Neural cell (in vitro differentiated cells): ENCODE data around the gene RGL3. TPM values are rescaled to one million over a fixed set of nuclear protein-coding genes. Genes with fewer than 3 reads are reported as not detected.

ENCODE experiments used
- H2AFZ ChIP-seq: fragments of 200-600, 300-800 bp; sonication (generic), shearing (Covaris generic); 2 replicates; pipeline ENCODE4 v1.6.0; 2014; ENCODE audit warnings: low read depth, mild to moderate bottlenecking, antibody characterized with exemption, low read length, moderate library complexity
- H3F3A ChIP-seq: fragments of 200-600 bp; shearing (Covaris generic); 2 replicates; pipeline ENCODE4 v1.6.1; 2016; ENCODE audit warnings: mild to moderate bottlenecking, moderate library complexity, mixed read lengths, antibody characterized with exemption, low read length; ENCODE audit not compliant: insufficient read depth, poor library complexity, severe bottlenecking
- H3K27ac ChIP-seq: fragments of 200-600, 300-800 bp; sonication (generic), shearing (Covaris generic); 2 replicates; pipeline ENCODE4 v1.5.1; 2014; ENCODE audit warnings: mild to moderate bottlenecking, low read length, moderate library complexity
- H3K27me3 ChIP-seq: fragments of 300-800, 200-600 bp; sonication (generic), shearing (Covaris generic); 2 replicates; pipeline ENCODE4 v1.6.0; 2014; ENCODE audit warnings: mild to moderate bottlenecking, low read depth, low read length, moderate library complexity; ENCODE audit not compliant: insufficient read depth
- H3K36me3 ChIP-seq: fragments of 300-800, 200-600 bp; sonication (generic), shearing (Covaris generic); 2 replicates; pipeline ENCODE4 v1.5.1; 2014; ENCODE audit warnings: mild to moderate bottlenecking, antibody characterized with exemption, low read length, moderate library complexity; ENCODE audit not compliant: insufficient read depth
- H3K4me2 ChIP-seq: fragments of 300-800, 200-600 bp; sonication (generic), shearing (Covaris generic); 2 replicates; pipeline ENCODE4 v1.6.0; 2014; ENCODE audit warnings: mild to moderate bottlenecking, low read length
- H3K4me3 ChIP-seq: fragments of 300-800, 200-600 bp; sonication (generic), shearing (Covaris generic); 2 replicates; pipeline ENCODE4 v1.5.1; 2014; ENCODE audit warnings: mild to moderate bottlenecking, low read length, moderate library complexity
- H3K79me2 ChIP-seq: fragments of 200-600 bp; shearing (Covaris generic); replicated peaks from 2 replicates; pipeline ENCODE4 v1.6.0; 2014; ENCODE audit warnings: mild to moderate bottlenecking, low read length, moderate library complexity; ENCODE audit not compliant: insufficient read depth
- H3K9ac ChIP-seq: fragments of 300-800, 200-600 bp; sonication (generic), shearing (Covaris generic); 2 replicates; pipeline ENCODE4 v1.6.1; 2016; ENCODE audit warnings: mild to moderate bottlenecking, low read length, mixed read lengths
- H3K9me2 ChIP-seq: fragments of 200-600 bp; shearing (Covaris generic); 2 replicates; pipeline ENCODE4 v1.6.1; 2016; ENCODE audit warnings: mild to moderate bottlenecking, low read length, mixed read lengths; ENCODE audit not compliant: insufficient read depth
- H3K9me3 ChIP-seq: fragments of 200-600, 300-800 bp; sonication (generic), shearing (Covaris generic); 2 replicates; pipeline ENCODE4 v1.6.1; 2016; ENCODE audit warnings: mild to moderate bottlenecking, mixed run types, low read length, moderate library complexity, mixed read lengths
- H4K20me1 ChIP-seq: fragments of 200-600 bp; shearing (Covaris generic); 2 replicates; pipeline ENCODE4 v1.6.1; 2016; ENCODE audit warnings: mild to moderate bottlenecking, mixed run types; ENCODE audit not compliant: insufficient read depth
- CTCF ChIP-seq: fragments of 450-650 bp; IDR thresholded peaks from 2 replicates; pipeline ENCODE4 v1.5.1; 2014; ENCODE audit warnings: antibody characterized with exemption, mild to moderate bottlenecking, moderate library complexity; ENCODE audit not compliant: poor library complexity, severe bottlenecking
- EP300 ChIP-seq: fragments of 450-650 bp; conservative IDR thresholded peaks from 2 replicates; pipeline ENCODE4 v1.6.1; 2014; ENCODE audit warnings: antibody characterized with exemption, mild to moderate bottlenecking, moderate library complexity; ENCODE audit not compliant: poor library complexity, severe bottlenecking
- EZH2 ChIP-seq: fragments of 200-600, 300-800 bp; shearing (Covaris generic), sonication (generic); IDR thresholded peaks from 2 replicates; pipeline ENCODE4 v1.6.1; 2014; ENCODE audit warnings: antibody characterized with exemption, low read length, borderline replicate concordance, mild to moderate bottlenecking; ENCODE audit not compliant: insufficient read depth, poor library complexity, severe bottlenecking
- MXI1 ChIP-seq: fragments of 450-650 bp; conservative IDR thresholded peaks from 2 replicates; pipeline ENCODE4 v1.6.1; 2014; ENCODE audit warnings: antibody characterized with exemption, mild to moderate bottlenecking; ENCODE audit not compliant: poor library complexity, severe bottlenecking
- RAD21 ChIP-seq: fragments of 450-650 bp; conservative IDR thresholded peaks from 2 replicates; pipeline ENCODE4 v1.6.1; 2014; ENCODE audit warnings: antibody characterized with exemption, mild to moderate bottlenecking, moderate library complexity
- SMC3 ChIP-seq: fragments of 450-650 bp; conservative IDR thresholded peaks from 2 replicates; pipeline ENCODE4 v1.6.1; 2014; ENCODE audit warnings: antibody characterized with exemption, mild to moderate bottlenecking, moderate library complexity; ENCODE audit not compliant: poor library complexity
- TAF1 ChIP-seq: IDR thresholded peaks from 2 replicates; pipeline ENCODE4 v1.6.1; 2012; ENCODE audit warnings: low read depth
- polyA plus RNA-seq: library from polyadenylated mRNA; depleted of rRNA; stranded (reverse); fragments of >200 nt; gene quantifications from 2 replicates; pipeline ENCODE4 v1.2.3, GENCODE V29; 2014
- TF ChIP-seq, protein P1 (sequence below): IDR thresholded peaks from 2 replicates; pipeline ENCODE4 v1.6.1; 2012; ENCODE audit warnings: borderline replicate concordance

RGL3 gene
- polyA plus RNA-seq, 1 donor from 2014 or later = not detected

- Histone ChIP-seq H3K9me2 (no peaks in the 10 kb centered on the region), H3K4me3 (no peak overlapping the region), H3K79me2 (no peaks in the 10 kb centered on the region), H3K9ac (no peak overlapping the region), H3K4me2 (no peak overlapping the region), H3K27ac (no peak overlapping the region), H4K20me1 (no peaks in the 10 kb centered on the region), H3K9me3 (no peaks in the 10 kb centered on the region), H3K36me3 (no peaks in the 10 kb centered on the region), H3F3A (no peaks in the 10 kb centered on the region), H3K27me3 (no peaks in the 10 kb centered on the region), H2AFZ (no peak overlapping the region)
- TF ChIP-seq RAD21 = no peak
- TF ChIP-seq TAF1 = no peak
- no peak for TF ChIP-seq EZH2
Measured at GRCh38 chr19:11445141-11445540, 26.0 kb upstream of the RGL3 start.

DNA sequence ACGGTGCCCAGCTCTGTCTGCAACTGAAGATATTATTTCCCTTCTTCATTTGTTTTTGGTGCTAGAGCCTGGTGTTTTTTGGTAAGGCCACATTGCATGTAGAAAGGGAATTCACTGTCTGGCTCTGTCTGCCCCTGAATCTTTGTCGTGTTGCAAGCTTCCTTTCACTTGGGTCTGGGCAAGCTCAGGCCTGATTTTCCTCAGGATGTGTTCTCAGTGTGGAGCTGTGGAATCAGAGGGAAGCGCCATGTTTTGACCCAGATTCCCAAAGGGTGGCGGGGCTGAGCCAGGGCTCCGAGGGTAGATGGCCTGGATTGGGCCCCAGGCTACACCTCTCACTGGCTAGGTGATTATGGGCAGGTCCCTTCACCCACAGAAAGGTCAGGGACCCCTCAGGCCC lies 24.9 kb upstream of the RGL3 start:
- TF ChIP-seq EP300 (no peak), MXI1 (no peak), CTCF (no peak), SMC3 (no peak)
- TF ChIP-seq, protein P1, sequence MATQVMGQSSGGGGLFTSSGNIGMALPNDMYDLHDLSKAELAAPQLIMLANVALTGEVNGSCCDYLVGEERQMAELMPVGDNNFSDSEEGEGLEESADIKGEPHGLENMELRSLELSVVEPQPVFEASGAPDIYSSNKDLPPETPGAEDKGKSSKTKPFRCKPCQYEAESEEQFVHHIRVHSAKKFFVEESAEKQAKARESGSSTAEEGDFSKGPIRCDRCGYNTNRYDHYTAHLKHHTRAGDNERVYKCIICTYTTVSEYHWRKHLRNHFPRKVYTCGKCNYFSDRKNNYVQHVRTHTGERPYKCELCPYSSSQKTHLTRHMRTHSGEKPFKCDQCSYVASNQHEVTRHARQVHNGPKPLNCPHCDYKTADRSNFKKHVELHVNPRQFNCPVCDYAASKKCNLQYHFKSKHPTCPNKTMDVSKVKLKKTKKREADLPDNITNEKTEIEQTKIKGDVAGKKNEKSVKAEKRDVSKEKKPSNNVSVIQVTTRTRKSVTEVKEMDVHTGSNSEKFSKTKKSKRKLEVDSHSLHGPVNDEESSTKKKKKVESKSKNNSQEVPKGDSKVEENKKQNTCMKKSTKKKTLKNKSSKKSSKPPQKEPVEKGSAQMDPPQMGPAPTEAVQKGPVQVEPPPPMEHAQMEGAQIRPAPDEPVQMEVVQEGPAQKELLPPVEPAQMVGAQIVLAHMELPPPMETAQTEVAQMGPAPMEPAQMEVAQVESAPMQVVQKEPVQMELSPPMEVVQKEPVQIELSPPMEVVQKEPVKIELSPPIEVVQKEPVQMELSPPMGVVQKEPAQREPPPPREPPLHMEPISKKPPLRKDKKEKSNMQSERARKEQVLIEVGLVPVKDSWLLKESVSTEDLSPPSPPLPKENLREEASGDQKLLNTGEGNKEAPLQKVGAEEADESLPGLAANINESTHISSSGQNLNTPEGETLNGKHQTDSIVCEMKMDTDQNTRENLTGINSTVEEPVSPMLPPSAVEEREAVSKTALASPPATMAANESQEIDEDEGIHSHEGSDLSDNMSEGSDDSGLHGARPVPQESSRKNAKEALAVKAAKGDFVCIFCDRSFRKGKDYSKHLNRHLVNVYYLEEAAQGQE = no peak
- Histone ChIP-seq H3K79me2 (no peaks in the 10 kb centered on the region), H3F3A (no peaks in the 10 kb centered on the region), H3K27me3 (no peaks in the 10 kb centered on the region), H3K9ac (no peak overlapping the region), H4K20me1 (no peaks in the 10 kb centered on the region), H3K36me3 (no peaks in the 10 kb centered on the region), H3K4me2 (no peak overlapping the region), H3K9me2 (no peaks in the 10 kb centered on the region), H3K27ac (no peak overlapping the region), H2AFZ (no peak overlapping the region), H3K9me3 (no peaks in the 10 kb centered on the region), H3K4me3 (no peak overlapping the region)

GRCh38 chr19:11437955-11438354 lies 18.8 kb upstream of the RGL3 start:
- Histone ChIP-seq H3K9ac (no peak overlapping the region), H3K27ac (no peak overlapping the region), H3F3A (no peaks in the 10 kb centered on the region), H3K79me2 (peaks cover 15% of the 10 kb centered on the region), H3K27me3 (no peaks in the 10 kb centered on the region), H3K36me3 (no peaks in the 10 kb centered on the region), H2AFZ (no peak overlapping the region), H3K9me3 (no peaks in the 10 kb centered on the region), H3K4me3 (no peak overlapping the region), H3K4me2 (no peak overlapping the region), H3K9me2 (no peaks in the 10 kb centered on the region), H4K20me1 (no peaks in the 10 kb centered on the region)
- TF ChIP-seq TAF1 = no peak
